Adrenal gland (tissue), 5 donors: Measurements from ENCODE around the gene TIMM29.
A peak's percentile ranks its signal among the peaks of the same experiment; 100 is the strongest.

Experiments used
- CTCF ChIP-seq, 6 experiments: fragments of 450-650 bp in 4 of 6; fragments of 200-600 bp in 2 of 6; sonication (generic) in 1 of 6; IDR thresholded peaks; 1 replicate in 5 of 6; 2 replicates in 1 of 6; pipeline versions ENCODE4 v1.5.1 to v1.8.0; 2016 to 2021; ENCODE audit warnings: antibody characterized with exemption in 6 of 6, mild to moderate bottlenecking in 2 of 6, moderate library complexity in 1 of 6
- POLR2A ChIP-seq, 2 donors: fragments of 450-650 bp; IDR thresholded peaks; one replicate each; pipeline ENCODE4 v1.6.1; 2017; ENCODE audit warnings: antibody characterized with exemption in 2 of 2, mild to moderate bottlenecking in 2 of 2, moderate library complexity in 1 of 2
- donor health status: DM: no; HTN: no; CAD: no.

GRCh38 chr19:10928563-10929401 lies at the start of gene TIMM29, which contains the start of gene YIPF2:
- TF ChIP-seq CTCF (IDR thresholded peaks at IDR 0.05) = no peak
- peak; percentile 28 to 91 for TF ChIP-seq POLR2A (IDR thresholded peaks at IDR 0.05)
